ENCODE measurements around the gene TMEM41A.

The TMEM41A gene

DNA sequence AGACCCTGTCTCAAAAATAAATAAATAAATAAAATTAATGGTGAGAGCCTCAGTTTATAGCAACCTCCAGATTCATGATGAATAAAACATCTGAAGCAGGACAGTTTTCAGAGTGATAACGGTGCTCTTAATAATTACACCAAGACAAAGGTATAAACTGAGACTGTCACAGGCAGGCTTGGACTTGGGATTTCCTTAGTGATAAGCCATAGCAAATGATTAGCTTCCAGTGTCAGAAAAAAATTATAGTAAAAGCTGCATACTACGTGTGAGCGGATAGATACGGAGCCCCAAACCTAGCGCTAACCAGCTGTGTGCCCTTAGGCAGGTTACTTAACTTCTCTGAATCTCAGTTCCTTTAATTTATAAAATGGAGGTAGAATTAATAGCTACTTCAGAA lies 32.0 kb upstream of the TMEM41A start:
- TF ChIP-seq, protein P1, sequence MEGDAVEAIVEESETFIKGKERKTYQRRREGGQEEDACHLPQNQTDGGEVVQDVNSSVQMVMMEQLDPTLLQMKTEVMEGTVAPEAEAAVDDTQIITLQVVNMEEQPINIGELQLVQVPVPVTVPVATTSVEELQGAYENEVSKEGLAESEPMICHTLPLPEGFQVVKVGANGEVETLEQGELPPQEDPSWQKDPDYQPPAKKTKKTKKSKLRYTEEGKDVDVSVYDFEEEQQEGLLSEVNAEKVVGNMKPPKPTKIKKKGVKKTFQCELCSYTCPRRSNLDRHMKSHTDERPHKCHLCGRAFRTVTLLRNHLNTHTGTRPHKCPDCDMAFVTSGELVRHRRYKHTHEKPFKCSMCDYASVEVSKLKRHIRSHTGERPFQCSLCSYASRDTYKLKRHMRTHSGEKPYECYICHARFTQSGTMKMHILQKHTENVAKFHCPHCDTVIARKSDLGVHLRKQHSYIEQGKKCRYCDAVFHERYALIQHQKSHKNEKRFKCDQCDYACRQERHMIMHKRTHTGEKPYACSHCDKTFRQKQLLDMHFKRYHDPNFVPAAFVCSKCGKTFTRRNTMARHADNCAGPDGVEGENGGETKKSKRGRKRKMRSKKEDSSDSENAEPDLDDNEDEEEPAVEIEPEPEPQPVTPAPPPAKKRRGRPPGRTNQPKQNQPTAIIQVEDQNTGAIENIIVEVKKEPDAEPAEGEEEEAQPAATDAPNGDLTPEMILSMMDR (IDR thresholded peaks at IDR 0.05; ENCODE audit: borderline replicate concordance, control extremely low read depth, extremely low read depth, insufficient read depth, missing control alignments): no peak
- in situ Hi-C loops (cut with MboI; ENCODE audit: low sequenced_read_pairs, unreplicated experiment): no loop called here
- DNase-seq (ENCODE audit: low spot score): no peak

DNA sequence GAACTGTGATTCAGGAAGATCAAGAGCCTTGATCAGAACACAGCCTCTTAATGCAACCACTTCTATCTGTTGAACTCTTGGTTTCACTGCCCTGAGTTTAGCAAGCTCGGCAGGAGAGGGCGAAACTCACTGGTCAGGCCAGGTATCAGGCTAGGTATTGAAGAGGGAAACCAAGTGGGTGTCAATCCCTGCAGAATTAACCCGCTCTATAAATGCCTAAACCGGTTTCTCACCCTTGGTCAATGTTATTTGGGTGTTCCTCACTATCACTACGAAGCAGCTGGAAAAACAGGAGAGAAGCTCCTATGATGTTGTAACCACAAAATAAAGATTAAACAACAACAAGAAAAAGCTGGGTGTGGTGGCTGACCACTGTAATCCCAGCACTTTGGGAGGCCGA lies 29.7 kb upstream of the TMEM41A start:
- TF ChIP-seq, protein P1 (IDR thresholded peaks at IDR 0.05; ENCODE audit: borderline replicate concordance, control extremely low read depth, extremely low read depth, insufficient read depth, missing control alignments): no peak
- in situ Hi-C loops (cut with MboI; ENCODE audit: low sequenced_read_pairs, unreplicated experiment): no loop called here
- no peak for DNase-seq (ENCODE audit: low spot score)

DNA sequence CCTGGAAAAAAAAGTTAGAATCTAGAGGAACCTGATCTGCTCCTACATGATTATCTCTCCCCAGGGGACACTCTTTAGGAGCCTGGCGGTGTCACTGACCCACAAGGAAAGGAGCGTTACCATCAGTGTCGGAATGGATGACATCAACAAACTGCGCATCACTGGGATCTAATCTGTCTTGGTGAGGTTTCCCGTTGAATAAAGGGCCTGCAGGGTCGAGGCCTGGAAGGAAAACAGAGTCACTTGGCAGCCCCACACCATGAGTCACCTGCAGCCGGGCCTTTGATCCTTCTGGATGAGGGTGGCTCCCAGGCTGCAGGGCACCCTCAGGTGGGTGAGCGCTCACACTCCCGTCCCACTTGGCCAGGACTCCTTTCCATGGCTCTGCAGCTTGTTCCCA lies 28.5 kb upstream of the TMEM41A start:
- in situ Hi-C loops (cut with MboI; ENCODE audit: low sequenced_read_pairs, unreplicated experiment): no loop called here
- DNase-seq (ENCODE audit: low spot score): no peak
- TF ChIP-seq, protein P1 (IDR thresholded peaks at IDR 0.05; ENCODE audit: borderline replicate concordance, control extremely low read depth, extremely low read depth, insufficient read depth, missing control alignments): no peak

DNA sequence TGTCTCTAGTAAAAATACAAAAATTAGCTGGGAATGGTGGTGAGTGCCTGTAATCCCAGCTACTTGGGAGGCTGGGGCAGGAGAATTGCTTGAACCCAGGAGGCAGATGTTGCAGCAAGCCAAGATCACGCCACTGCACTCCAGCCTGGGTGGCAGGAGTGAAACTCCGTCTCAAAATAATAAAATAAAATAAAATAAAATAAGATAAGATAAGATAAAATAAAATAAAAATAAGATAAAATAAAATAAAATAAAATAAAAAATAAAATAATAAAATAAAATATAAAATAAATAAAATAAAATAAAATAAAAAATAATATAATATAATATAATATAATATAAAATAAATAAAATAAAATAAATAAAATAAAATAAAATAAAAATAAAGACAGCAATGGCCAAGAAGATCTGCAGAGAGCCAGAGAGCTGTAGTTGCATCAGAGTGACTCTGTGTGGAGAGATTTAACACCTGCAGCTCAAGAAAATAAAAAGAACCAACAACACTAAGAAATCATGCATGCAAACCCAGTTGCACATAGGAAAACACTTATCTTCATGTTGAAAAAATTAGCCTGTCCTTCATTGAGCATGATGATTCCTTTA lies 27.6 kb upstream of the TMEM41A start:
- in situ Hi-C loops (cut with MboI; ENCODE audit: low sequenced_read_pairs, unreplicated experiment): no loop called here
- no peak for DNase-seq (ENCODE audit: low spot score)
- TF ChIP-seq, protein P1 (IDR thresholded peaks at IDR 0.05; ENCODE audit: borderline replicate concordance, control extremely low read depth, extremely low read depth, insufficient read depth, missing control alignments): no peak

DNA sequence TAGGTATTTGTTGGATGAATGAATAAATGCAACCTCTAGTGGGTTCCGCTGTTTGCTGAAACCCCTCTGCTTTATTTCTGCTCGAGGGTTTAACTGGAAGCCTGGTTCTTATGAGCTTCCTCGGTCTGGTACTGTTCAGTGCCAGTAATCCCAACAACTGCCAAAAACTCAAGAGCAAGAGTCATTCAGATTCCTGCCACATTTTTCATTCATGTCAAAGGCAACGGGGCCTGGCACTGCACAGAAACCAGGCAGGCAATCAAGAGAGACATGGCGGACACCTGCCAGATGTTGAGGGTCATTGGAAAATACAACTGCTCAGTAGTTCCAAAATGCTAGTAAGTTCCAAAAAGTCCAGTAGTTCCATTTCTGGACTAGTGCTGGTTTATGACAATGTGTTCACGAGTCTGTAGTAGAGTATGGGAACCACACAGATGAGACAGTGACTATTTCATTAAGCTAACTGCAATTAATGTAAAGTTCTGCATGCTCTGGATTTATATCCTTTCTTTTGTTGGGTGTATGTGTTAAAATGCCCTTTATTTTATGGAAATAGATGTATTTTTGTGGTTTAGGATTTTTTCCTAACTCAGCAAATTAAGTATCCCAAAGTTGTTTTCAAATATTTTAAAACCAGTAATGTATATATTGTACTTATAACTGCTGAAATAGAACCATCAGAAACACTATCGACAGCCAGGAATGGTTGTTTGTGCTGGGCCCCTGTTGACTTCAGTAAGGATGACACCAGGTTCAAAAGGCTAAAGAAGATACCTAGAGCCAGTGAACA lies 22.7 kb upstream of the TMEM41A start:
- DNase-seq (ENCODE audit: low spot score): no peak
- in situ Hi-C loops (cut with MboI; ENCODE audit: low sequenced_read_pairs, unreplicated experiment): no loop called here
- TF ChIP-seq, protein P1 (IDR thresholded peaks at IDR 0.05; ENCODE audit: borderline replicate concordance, control extremely low read depth, extremely low read depth, insufficient read depth, missing control alignments): no peak

DNA sequence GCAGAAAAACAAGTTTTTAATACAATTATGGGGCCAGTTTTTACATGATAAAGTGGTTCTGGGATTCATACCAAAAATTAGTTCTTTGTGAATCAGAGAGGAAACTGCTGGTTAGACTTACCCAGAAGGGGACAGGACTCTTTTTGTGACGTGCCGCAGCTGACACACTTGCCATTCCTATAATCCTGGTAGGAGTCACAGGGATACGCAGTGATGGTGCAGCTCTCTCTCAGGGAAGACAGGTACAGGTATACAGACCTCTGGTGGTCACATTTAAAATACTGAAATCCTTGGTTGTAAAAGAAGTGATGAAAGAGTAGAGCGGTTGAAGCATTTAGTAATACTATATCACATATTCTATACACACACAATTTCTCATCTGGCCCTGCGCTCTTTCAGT lies 20.2 kb upstream of the TMEM41A start:
- in situ Hi-C loops (cut with MboI; ENCODE audit: low sequenced_read_pairs, unreplicated experiment): no loop called here
- TF ChIP-seq, protein P1 (IDR thresholded peaks at IDR 0.05; ENCODE audit: borderline replicate concordance, control extremely low read depth, extremely low read depth, insufficient read depth, missing control alignments): no peak
- no peak for DNase-seq (ENCODE audit: low spot score)
